GM18508 (cell line): ENCODE data around the gene MGAT5.

Source experiments
- ATAC-seq: cut with Tn5 transposase; IDR thresholded peaks from one replicate; pipeline ENCODE4 v1.9.1; 2021; ENCODE audit warnings: moderate number of reproducible peaks; ENCODE audit not compliant: insufficient read depth, unreplicated experiment

Gene MGAT5

GRCh38 chr2:134482766-134483340, 229.0 kb downstream of the MGAT5 start:
- ATAC-seq, result no peak

- no peak for ATAC-seq
Measured at GRCh38 chr2:134489732-134490384, 236.0 kb downstream of the MGAT5 start.

GRCh38 chr2:134490559-134490958, 236.7 kb downstream of the MGAT5 start:
- ATAC-seq, result no peak

- ATAC-seq, result no peak
Measured at GRCh38 chr2:134491022-134491421, 237.2 kb downstream of the MGAT5 start.

- ATAC-seq, result no peak
Measured at GRCh38 chr2:134491771-134492441, 238.0 kb downstream of the MGAT5 start.

GRCh38 chr2:134493797-134494196, 239.9 kb downstream of the MGAT5 start:
- ATAC-seq, result no peak

- no peak for ATAC-seq
Measured at GRCh38 chr2:134498654-134499053, 244.8 kb downstream of the MGAT5 start.

GRCh38 chr2:134499307-134499926, 245.5 kb downstream of the MGAT5 start:
- ATAC-seq, result no peak

- ATAC-seq, result no peak
Measured at GRCh38 chr2:134500211-134500935, 246.5 kb downstream of the MGAT5 start.

GRCh38 chr2:134501476-134502091, 247.7 kb downstream of the MGAT5 start:
- ATAC-seq, result no peak

GRCh38 chr2:134502104-134502503, 248.2 kb downstream of the MGAT5 start:
- no peak for ATAC-seq
